ENCODE data around the gene TBC1D1. TPM values are rescaled to one million over a fixed set of nuclear protein-coding genes. Genes with fewer than 3 reads are reported as not detected.
A peak's percentile ranks its signal among the peaks of the same experiment; 100 is the strongest.

The TBC1D1 gene
- total and polyA plus RNA-seq, 8 donors, result 53.3 to 78.9 (median 71.1) TPM

- DNase-seq (peak in 1 of 4 donors; percentile 64), ATAC-seq (peak; percentile 47)
- no peak for TF ChIP-seq CTCF (IDR thresholded peaks at IDR 0.05)
- intact Hi-C loops (cut with DNase I), result no loop called here
- Histone ChIP-seq H3K27me3 (no peaks in the 10 kb centered on the region), H3K27ac (no peak overlapping the region), H3K4me3 (no peak overlapping the region), H3K9me3 (no peaks in the 10 kb centered on the region), H3K4me1 (peaks cover 8 to 29% of the 10 kb centered on the region in 2 donors), H3K36me3 (no peaks in the 10 kb centered on the region)
Observed at GRCh38 chr4:38149997-38150671, 259.2 kb downstream of the TBC1D1 start.

- Histone ChIP-seq H3K27ac (no peak overlapping the region), H3K9me3 (no peaks in the 10 kb centered on the region), H3K27me3 (no peaks in the 10 kb centered on the region), H3K4me1 (peaks cover 12 to 35% of the 10 kb centered on the region in 2 donors), H3K36me3 (no peaks in the 10 kb centered on the region), H3K4me3 (no peak overlapping the region)
- intact Hi-C loops (cut with DNase I), result no loop called here
- TF ChIP-seq CTCF (IDR thresholded peaks at IDR 0.05), result no peak
- DNase-seq (no peak), ATAC-seq (no peak)
Observed at GRCh38 chr4:38150766-38151165, 259.9 kb downstream of the TBC1D1 start.

DNA sequence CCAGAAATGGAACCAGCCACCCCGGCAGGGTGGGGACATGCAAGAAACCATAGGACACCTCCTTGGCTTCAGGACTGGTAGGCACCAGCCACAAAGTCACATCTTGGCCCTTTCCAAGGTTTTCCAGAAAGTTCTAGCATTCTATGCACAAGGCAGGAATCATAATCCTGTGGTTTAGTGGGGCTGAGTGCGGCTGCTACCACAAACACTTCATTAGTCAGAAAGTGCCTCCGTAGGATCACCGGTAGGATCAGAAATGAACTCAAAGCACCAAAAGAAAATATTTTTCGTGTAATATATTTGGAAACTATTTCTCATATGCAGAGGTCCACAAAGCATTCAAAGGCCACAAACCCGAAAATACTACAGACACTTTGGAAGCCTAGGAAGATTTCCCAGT lies 261.0 kb downstream of the TBC1D1 start:
- DNase-seq (no peak), ATAC-seq (no peak)
- H3K36me3 ChIP-seq, result no peaks in the 10 kb centered on the region
- intact Hi-C loops (cut with DNase I), result no loop called here
- H3K4me1 ChIP-seq, result peaks cover 12 to 42% of the 10 kb centered on the region in 2 donors
- no peak overlapping the region for H3K27ac ChIP-seq
- H3K9me3 ChIP-seq, result no peaks in the 10 kb centered on the region
- no peak for TF ChIP-seq CTCF (IDR thresholded peaks at IDR 0.05)
- no peak overlapping the region for H3K4me3 ChIP-seq
- H3K27me3 ChIP-seq, result no peaks in the 10 kb centered on the region

DNA sequence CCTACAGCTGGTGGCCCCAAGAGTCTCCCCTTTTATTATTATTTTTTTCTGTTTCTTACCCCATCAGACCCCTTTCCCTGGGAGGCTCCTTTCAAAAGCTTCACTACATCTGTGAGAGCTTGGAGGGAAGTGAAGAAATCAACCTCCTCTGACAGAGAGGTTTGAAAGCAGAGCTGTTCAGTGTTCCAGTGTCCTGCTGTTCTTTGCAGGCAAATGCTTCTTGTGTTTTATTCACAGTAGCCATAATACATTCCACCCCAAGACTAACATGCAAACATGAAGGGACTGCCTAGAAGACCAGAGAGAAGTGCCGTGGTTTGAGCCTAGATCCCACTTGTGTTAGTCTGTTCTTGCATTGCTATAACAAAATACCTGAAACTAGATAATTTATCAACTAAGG lies 261.4 kb downstream of the TBC1D1 start:
- no peaks in the 10 kb centered on the region for H3K36me3 ChIP-seq
- no peak for ATAC-seq
- TF ChIP-seq CTCF (IDR thresholded peaks at IDR 0.05), result no peak
- H3K9me3 ChIP-seq, result no peaks in the 10 kb centered on the region
- H3K27ac ChIP-seq, result no peak overlapping the region
- peaks cover 12 to 45% of the 10 kb centered on the region in 2 donors for H3K4me1 ChIP-seq
- DNase-seq, result no peak
- no peaks in the 10 kb centered on the region for H3K27me3 ChIP-seq
- intact Hi-C loops (cut with DNase I), result no loop called here
- no peak overlapping the region for H3K4me3 ChIP-seq

DNA sequence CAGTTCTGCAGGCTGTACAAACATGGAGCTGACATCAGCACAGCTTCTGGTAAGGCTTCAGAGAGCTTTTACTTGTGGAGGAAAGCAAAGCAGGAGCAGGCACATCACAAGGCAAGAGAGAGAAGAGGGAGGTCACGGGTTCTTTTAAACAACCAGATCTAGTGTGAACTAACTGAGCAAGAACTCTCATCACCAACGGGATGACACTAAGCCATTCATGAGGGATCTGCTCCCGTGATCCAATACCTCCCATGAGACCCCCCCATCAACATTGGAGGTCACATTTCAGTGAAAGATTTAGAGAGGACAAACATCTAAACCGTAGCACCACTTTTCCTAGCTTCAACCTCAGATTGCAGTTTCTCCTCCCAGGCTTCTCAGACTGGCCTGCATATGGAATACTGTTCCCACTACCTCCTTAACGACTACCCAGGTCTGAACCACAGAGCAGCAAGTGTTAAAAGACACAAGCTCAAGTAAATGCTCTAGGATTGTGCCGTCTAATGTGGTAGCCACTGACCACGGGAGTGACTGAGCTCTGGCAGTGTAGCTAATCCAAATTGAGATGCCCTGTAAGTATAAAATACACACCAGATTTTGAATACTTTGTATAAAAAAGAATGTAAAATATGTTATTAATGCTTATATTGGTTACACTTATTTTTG lies 262.0 kb downstream of the TBC1D1 start:
- intact Hi-C loops (cut with DNase I), result no loop called here
- no peak for ATAC-seq
- Histone ChIP-seq H3K27ac (no peak overlapping the region), H3K4me3 (no peak overlapping the region), H3K27me3 (no peaks in the 10 kb centered on the region), H3K9me3 (no peaks in the 10 kb centered on the region), H3K36me3 (no peaks in the 10 kb centered on the region), H3K4me1 (peaks cover 12 to 50% of the 10 kb centered on the region in 2 donors)
- TF ChIP-seq CTCF (IDR thresholded peaks at IDR 0.05), result no peak
- DNase-seq, result no peak

All from left lung (tissue), 10 donors.